ENCODE measurements around the gene PADI4. TPM values are rescaled to one million over a fixed set of nuclear protein-coding genes. Genes with fewer than 3 reads are reported as not detected.

Gene PADI4
- polyA plus RNA-seq, 1 experiment = not detected

DNA sequence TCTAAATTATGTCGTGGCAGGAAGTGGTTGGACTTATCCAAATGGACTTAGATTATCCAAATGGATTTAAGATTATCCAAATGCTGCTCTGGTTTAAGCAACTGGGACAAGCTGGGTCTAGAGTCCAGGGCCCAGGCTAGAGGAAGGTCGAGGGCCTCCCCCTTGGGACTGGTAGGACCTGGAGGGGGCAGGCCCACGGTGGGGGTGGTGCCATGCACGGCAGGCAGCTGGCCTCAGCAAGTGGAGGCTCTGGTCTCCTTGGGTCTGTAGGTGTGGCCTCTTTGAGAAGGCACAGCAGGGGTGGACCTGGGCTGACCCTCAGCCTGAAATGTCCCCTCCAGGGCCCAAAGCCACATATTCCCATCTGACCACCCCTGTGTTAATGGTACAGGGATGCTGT is 93.8 kb downstream of the PADI4 start:
- ChIA-PET POLR2A (no interaction called here), CTCF (interaction anchor here (0.9 to 1.6 kb wide), 3 partner anchors 17 to 205 kb away, joined by 3 to 5 read pairs (median 3); no protein-coding TSS in a partner anchor)
- Histone ChIP-seq H3K4me3 (ENCODE audit: low read depth, low read length) (no peak overlapping the region), H3K9me3 (ENCODE audit: control insufficient read depth, insufficient read depth, low read length) (no peaks in the 10 kb centered on the region), H3K27me3 (ENCODE audit: control insufficient read depth, insufficient read depth, low read length) (peaks cover 1% of the 10 kb centered on the region), H3K27ac (ENCODE audit: low read depth, low read length) (no peak overlapping the region)
- DNase-seq (ENCODE audit: low read depth, low spot score) = no peak
- TF ChIP-seq, protein P1, sequence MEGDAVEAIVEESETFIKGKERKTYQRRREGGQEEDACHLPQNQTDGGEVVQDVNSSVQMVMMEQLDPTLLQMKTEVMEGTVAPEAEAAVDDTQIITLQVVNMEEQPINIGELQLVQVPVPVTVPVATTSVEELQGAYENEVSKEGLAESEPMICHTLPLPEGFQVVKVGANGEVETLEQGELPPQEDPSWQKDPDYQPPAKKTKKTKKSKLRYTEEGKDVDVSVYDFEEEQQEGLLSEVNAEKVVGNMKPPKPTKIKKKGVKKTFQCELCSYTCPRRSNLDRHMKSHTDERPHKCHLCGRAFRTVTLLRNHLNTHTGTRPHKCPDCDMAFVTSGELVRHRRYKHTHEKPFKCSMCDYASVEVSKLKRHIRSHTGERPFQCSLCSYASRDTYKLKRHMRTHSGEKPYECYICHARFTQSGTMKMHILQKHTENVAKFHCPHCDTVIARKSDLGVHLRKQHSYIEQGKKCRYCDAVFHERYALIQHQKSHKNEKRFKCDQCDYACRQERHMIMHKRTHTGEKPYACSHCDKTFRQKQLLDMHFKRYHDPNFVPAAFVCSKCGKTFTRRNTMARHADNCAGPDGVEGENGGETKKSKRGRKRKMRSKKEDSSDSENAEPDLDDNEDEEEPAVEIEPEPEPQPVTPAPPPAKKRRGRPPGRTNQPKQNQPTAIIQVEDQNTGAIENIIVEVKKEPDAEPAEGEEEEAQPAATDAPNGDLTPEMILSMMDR (IDR thresholded peaks at IDR 0.05; ENCODE audit: low read depth, low read length) = no peak

DNA sequence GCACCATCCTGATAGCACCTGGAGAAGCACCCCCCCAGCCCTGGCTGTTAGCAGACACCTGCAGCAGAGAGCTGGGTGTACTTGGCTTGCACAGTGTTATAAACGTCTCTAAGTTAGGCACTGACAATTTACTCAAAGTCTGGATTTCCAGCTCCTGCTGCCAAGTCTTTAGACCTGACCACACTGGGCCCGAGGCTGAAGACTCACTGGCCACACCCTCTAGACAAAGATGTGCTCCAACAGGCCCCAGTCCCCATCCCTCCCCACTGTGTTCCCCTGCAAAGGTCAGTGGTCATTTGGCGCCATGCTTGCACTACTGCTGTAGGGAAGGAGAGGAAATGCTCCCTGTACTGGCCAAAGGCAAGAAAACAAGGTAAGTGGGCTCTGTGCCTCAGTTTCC is 95.1 kb downstream of the PADI4 start:
- DNase-seq (ENCODE audit: low read depth, low spot score) = no peak
- ChIA-PET CTCF (interaction anchor here (1.0 to 1.8 kb wide), 3 partner anchors 166 to 277 kb away, joined by 3 to 7 read pairs (median 6); no protein-coding TSS in a partner anchor), POLR2A (no interaction called here)
- H3K27ac ChIP-seq (ENCODE audit: low read depth, low read length) = no peak overlapping the region
- TF ChIP-seq, protein P1 (IDR thresholded peaks at IDR 0.05; ENCODE audit: low read depth, low read length) = no peak
- H3K9me3 ChIP-seq (ENCODE audit: control insufficient read depth, insufficient read depth, low read length) = no peaks in the 10 kb centered on the region
- H3K4me3 ChIP-seq (ENCODE audit: low read depth, low read length) = no peak overlapping the region
- no peaks in the 10 kb centered on the region for H3K27me3 ChIP-seq (ENCODE audit: control insufficient read depth, insufficient read depth, low read length)

DNA sequence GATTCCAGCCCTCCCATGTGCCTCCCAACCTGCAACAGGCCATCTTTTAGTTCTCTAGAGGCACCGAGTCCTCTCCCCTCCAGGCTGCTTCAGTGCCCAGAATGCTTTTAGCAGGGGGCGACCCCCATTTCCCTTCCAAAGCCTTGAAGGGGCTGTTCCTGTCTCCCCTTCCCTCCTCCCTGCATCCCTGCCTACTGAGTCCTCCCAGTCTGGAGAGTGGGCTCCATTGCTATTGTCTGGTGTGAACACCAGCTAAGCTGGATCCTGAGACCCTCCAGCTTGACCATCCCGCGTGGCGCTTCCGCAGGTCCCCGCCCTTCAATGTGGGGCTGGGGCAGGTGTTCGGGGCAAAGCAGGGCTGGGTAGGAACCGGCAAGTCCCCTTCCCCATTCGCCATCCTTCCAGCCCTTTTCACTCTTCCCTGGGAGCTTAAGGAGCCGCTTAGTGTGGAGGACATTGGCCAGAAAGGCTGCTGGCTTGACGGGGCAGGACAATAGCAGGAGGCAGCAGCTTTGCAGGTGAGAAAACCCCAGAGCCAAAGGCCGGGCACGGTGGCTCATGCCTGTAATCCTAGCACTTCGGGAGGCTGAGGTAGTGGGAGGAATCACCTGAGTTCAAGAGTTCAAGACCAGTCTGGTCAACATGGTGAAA is 96.2 kb downstream of the PADI4 start:
- no peaks in the 10 kb centered on the region for H3K27me3 ChIP-seq (ENCODE audit: control insufficient read depth, insufficient read depth, low read length)
- no peaks in the 10 kb centered on the region for H3K9me3 ChIP-seq (ENCODE audit: control insufficient read depth, insufficient read depth, low read length)
- no peak overlapping the region for H3K27ac ChIP-seq (ENCODE audit: low read depth, low read length)
- H3K4me3 ChIP-seq (ENCODE audit: low read depth, low read length) = no peak overlapping the region
- no peak for DNase-seq (ENCODE audit: low read depth, low spot score)
- POLR2A ChIA-PET = no interaction called here
- TF ChIP-seq, protein P1 (IDR thresholded peaks at IDR 0.05; ENCODE audit: low read depth, low read length) = no peak
- CTCF ChIA-PET = interaction anchor here (0.7 to 2.7 kb wide), 6 partner anchors 8 to 344 kb away, joined by 3 to 9 read pairs (median 6); no protein-coding TSS in a partner anchor

DNA sequence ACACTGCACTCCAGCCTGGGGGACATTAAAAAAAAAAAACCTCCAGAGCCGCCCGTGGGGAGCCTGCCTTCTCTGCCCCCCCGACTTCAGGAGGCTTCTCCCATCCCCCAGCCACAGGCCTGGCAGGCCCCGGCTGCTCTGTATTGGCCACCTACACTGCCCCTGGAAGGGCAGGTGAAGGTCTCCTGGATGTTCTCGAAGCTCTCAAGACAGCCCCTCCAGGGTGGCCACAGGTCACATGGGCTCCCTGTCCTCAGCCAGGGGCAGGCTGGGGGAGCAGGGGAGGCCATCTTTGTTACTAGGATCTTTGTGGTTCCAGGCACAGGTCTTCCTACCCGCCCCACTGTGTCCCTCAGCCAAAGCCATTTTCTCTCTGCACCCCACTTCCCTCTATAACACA is 96.8 kb downstream of the PADI4 start:
- TF ChIP-seq, protein P1 (IDR thresholded peaks at IDR 0.05; ENCODE audit: low read depth, low read length) = no peak
- H3K9me3 ChIP-seq (ENCODE audit: control insufficient read depth, insufficient read depth, low read length) = no peaks in the 10 kb centered on the region
- ChIA-PET CTCF (interaction anchor here (0.7 to 2.7 kb wide), 7 partner anchors 8 to 345 kb away, joined by 3 to 9 read pairs (median 3); no protein-coding TSS in a partner anchor), POLR2A (no interaction called here)
- no peak for DNase-seq (ENCODE audit: low read depth, low spot score)
- no peaks in the 10 kb centered on the region for H3K27me3 ChIP-seq (ENCODE audit: control insufficient read depth, insufficient read depth, low read length)
- H3K27ac ChIP-seq (ENCODE audit: low read depth, low read length) = no peak overlapping the region
- H3K4me3 ChIP-seq (ENCODE audit: low read depth, low read length) = no peak overlapping the region
